ENCODE results near the gene LRRC8A.

LRRC8A gene

DNA sequence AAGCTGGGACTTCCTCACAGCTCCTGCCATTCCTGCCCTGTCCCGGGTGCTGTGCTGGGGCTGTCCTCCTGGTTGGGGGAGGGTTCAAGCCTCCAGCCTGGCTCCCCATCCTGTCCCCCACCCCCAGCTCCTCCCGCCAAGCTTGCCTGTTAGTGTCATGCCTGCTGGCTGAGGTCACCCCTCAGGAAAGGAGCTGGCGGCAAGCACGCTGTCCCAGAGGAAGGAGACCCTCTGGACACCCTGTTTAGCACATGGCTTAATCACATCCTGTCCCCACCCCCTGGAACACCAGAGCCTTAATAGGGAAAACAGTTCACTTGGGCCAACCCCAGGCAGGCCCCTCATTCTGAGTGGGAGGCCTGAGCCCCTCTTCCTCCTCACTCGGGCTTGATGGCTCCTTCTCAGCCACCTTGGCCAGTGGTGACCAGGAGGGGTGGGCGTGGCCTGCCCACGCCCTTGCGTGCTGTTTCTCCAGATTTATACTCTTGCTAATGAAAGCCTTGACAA is 29.6 kb downstream of the LRRC8A start:
- no peak for DNase-seq (ENCODE audit: low read depth)
- H3K4me3 ChIP-seq (ENCODE audit: low read length), result no peak overlapping the region
- TF ChIP-seq, protein P1, sequence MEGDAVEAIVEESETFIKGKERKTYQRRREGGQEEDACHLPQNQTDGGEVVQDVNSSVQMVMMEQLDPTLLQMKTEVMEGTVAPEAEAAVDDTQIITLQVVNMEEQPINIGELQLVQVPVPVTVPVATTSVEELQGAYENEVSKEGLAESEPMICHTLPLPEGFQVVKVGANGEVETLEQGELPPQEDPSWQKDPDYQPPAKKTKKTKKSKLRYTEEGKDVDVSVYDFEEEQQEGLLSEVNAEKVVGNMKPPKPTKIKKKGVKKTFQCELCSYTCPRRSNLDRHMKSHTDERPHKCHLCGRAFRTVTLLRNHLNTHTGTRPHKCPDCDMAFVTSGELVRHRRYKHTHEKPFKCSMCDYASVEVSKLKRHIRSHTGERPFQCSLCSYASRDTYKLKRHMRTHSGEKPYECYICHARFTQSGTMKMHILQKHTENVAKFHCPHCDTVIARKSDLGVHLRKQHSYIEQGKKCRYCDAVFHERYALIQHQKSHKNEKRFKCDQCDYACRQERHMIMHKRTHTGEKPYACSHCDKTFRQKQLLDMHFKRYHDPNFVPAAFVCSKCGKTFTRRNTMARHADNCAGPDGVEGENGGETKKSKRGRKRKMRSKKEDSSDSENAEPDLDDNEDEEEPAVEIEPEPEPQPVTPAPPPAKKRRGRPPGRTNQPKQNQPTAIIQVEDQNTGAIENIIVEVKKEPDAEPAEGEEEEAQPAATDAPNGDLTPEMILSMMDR (conservative IDR thresholded peaks at IDR 0.05; ENCODE audit: low read depth, low read length), result no peak

DNA sequence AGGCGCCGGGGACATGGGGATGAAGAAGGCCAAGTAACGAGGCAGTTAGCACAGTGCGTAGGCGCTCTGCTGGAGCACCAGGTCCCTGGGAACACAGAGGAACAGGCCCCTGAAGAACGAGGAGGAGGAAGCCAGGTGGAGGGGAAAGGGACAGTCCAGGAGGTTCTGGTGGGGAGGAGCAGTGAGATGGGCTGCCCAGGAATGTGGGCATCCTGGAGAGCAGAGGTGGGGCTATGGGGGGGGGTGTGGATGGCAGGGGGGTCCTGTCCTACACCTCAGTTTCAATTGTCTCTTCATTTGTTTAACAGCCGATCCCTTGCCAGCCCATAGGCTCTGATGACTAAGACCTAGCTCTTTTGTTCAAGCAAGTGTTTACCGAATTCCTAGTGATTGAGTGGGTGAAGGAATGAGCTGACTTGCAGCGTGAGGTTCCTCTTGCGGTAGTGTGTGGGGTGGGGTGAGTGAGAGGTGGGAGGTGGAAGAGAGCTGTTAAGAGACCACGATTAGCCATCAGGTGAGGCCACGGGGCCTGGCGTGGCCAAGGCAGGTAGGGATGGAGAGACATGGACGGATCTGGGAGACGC is 30.4 kb downstream of the LRRC8A start:
- DNase-seq (ENCODE audit: low read depth), result peak; percentile 87
- H3K4me3 ChIP-seq (ENCODE audit: low read length), result no peak overlapping the region
- TF ChIP-seq, protein P1 (conservative IDR thresholded peaks at IDR 0.05; ENCODE audit: low read depth, low read length), result no peak

DNA sequence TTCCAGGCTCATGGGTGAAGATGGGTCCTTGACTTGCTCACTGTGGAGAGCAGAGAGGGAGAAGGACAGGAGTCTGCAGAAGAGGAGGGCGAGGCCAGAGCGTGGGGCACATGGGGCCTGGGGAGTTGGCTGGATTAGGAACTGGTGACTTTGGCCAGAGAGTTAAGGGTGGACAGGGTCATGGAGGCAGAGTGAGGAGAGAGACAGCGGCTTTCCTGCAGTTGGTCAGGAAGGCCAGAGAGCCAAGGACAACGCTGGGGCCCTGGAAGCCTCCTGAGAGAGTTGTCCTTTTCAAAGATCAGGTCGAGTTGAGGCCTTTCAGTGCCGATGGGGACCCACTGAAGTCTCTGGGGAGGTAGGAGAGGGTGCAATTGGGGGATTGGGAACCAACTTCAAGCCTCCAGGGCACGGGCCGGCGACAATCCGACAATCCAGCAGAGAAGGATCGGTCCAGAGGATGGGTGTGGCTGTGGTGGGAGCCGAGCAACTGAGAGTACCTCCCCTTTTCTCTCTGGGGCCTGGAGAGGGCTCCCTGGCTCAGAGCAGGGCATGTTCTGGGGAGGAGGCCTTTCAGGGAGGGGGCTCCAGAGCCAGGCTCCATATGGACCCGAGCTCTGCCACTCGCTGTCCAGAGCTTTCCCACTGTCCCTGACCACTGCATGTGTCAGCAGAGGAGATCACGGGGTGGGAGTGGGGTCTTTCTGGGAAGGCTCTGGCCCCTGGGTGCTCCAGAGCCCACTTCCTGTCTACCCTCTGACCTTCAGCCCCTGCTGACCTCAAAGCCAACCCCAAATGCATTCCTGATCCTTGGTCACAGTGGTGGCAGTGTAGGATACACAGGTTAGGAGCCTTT is 31.3 kb downstream of the LRRC8A start:
- DNase-seq (ENCODE audit: low read depth), result no peak
- no peak overlapping the region for H3K4me3 ChIP-seq (ENCODE audit: low read length)
- TF ChIP-seq, protein P1 (conservative IDR thresholded peaks at IDR 0.05; ENCODE audit: low read depth, low read length), result no peak

DNA sequence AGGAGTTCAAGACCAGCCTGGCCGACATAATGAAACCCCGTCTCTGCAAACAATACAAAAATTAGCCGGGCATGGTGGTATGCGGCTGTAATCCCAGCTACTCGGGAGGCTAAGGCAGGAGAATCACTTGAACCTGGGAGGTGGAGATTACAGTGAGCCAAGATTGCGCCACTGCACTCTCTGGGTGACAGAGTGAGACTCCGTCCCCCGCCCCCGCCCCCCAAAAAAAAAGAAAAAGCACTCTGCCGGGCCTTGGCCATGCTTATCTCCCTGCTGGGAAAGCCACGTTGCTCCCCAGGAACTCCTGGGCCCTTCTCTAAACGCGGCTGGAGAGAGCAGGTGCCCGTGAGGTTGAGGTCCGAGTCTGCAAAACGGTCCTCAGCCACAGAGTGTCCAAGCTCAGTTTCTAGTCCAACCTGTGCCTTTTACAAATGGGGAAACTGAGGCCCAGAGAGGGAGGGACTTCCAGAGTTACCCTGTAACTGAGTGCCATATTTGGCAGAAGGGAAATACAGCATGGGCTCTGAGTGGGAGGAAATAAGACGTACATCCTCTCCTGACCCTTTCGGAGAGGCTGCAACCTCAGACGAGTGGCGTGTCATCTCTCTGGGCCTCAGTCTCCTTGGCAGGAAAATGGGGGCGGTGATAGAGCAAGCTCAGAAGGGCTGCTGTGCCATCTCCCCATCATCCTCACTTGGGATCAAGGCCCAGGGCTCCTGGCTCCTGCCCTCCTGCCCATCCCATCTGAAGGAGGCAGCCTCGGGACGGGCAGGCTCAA is 32.3 kb downstream of the LRRC8A start:
- DNase-seq (ENCODE audit: low read depth), result no peak
- H3K4me3 ChIP-seq (ENCODE audit: low read length), result no peak overlapping the region
- TF ChIP-seq, protein P1 (conservative IDR thresholded peaks at IDR 0.05; ENCODE audit: low read depth, low read length), result no peak

DNA sequence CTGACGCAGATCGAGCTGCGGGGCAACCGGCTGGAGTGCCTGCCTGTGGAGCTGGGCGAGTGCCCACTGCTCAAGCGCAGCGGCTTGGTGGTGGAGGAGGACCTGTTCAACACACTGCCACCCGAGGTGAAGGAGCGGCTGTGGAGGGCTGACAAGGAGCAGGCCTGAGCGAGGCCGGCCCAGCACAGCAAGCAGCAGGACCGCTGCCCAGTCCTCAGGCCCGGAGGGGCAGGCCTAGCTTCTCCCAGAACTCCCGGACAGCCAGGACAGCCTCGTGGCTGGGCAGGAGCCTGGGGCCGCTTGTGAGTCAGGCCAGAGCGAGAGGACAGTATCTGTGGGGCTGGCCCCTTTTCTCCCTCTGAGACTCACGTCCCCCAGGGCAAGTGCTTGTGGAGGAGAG is 34.3 kb downstream of the LRRC8A start:
- no peak overlapping the region for H3K4me3 ChIP-seq (ENCODE audit: low read length)
- TF ChIP-seq, protein P1 (conservative IDR thresholded peaks at IDR 0.05; ENCODE audit: low read depth, low read length), result no peak
- DNase-seq (ENCODE audit: low read depth), result no peak

DNA sequence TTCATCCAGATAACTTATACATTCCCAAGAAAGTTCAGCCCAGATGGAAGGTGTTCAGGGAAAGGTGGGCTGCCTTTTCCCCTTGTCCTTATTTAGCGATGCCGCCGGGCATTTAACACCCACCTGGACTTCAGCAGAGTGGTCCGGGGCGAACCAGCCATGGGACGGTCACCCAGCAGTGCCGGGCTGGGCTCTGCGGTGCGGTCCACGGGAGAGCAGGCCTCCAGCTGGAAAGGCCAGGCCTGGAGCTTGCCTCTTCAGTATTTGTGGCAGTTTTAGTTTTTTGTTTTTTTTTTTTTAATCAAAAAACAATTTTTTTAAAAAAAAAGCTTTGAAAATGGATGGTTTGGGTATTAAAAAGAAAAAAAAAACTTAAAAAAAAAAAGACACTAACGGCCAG is 34.8 kb downstream of the LRRC8A start:
- TF ChIP-seq, protein P1 (conservative IDR thresholded peaks at IDR 0.05; ENCODE audit: low read depth, low read length), result no peak
- no peak overlapping the region for H3K4me3 ChIP-seq (ENCODE audit: low read length)
- DNase-seq (ENCODE audit: low read depth), result no peak
